ENCODE results near the gene APOC3.
"Not testable (repeated sequence)": the region's sequence is repeated elsewhere in the genome, so short reads cannot be mapped to it uniquely, and the experiment has no call there.

Gene APOC3

DNA sequence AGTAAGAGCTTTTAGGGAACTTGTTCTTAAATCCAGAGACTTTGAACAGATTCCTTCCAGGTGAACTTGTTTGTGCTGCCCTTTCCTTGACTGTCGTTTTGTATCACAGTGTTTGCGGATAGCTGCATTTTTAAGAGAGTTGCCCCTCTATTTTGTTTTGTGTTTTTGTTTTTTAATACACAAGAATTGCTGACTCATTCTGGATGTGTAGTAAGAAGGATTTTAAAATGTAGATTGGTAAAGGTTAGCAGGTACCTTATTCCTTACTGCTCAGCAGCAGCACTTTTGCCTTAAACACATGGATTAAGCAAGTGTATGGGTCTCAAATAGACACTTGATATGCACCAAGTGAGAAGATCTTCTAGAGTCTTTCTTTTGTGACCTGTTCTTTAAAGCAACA, 29.1 kb upstream of the APOC3 start:
- H2AFZ ChIP-seq: no peak overlapping the region

DNA sequence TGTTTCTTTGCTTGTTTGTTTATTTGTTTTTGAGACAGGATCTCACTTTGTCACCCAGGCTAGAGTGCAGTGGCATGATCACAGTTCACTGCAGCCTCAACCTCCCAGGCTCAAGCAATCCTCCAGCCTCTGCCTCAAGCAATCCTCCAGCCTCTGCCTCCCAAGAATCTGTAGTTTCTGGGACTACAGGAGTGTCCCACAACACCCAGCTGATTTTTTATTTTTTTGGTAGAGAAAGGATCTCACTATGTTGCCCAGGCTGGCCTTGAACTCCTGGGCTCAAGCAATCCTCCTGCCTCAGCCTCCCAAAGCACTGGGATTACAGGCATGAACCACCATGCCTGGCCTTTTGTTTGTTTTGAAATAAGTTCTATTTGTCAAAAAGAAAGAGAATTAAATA, 28.0 kb upstream of the APOC3 start:
- not testable (repeated sequence) for H3K36me3 ChIP-seq (ENCODE audit: control insufficient read depth, insufficient read depth, low read length); H3K9ac ChIP-seq; H3K27me3 ChIP-seq (ENCODE audit: control insufficient read depth, insufficient read depth, low read length); H3K4me1 ChIP-seq; H3K79me2 ChIP-seq; H3K4me3 ChIP-seq (ENCODE audit: low read depth, low read length); H2AFZ ChIP-seq; H3K9me3 ChIP-seq (ENCODE audit: control insufficient read depth, low read length); H3K27ac ChIP-seq; H3K4me2 ChIP-seq (ENCODE audit: low read length)

More for the DNA sequence above, 29.1 kb upstream of the APOC3 start:
- Histone ChIP-seq H3K9ac (no peak overlapping the region), H3K9me3 (ENCODE audit: control insufficient read depth, low read length) (no peaks in the 10 kb centered on the region), H3K4me1 (no peaks in the 10 kb centered on the region), H3K27me3 (ENCODE audit: control insufficient read depth, insufficient read depth, low read length) (no peaks in the 10 kb centered on the region), H3K36me3 (ENCODE audit: control insufficient read depth, insufficient read depth, low read length) (no peaks in the 10 kb centered on the region), H3K4me2 (ENCODE audit: low read length) (no peak overlapping the region), H3K27ac (no peak overlapping the region), H3K79me2 (no peaks in the 10 kb centered on the region), H3K4me3 (ENCODE audit: low read depth, low read length) (no peak overlapping the region)
- TF ChIP-seq, protein P1, sequence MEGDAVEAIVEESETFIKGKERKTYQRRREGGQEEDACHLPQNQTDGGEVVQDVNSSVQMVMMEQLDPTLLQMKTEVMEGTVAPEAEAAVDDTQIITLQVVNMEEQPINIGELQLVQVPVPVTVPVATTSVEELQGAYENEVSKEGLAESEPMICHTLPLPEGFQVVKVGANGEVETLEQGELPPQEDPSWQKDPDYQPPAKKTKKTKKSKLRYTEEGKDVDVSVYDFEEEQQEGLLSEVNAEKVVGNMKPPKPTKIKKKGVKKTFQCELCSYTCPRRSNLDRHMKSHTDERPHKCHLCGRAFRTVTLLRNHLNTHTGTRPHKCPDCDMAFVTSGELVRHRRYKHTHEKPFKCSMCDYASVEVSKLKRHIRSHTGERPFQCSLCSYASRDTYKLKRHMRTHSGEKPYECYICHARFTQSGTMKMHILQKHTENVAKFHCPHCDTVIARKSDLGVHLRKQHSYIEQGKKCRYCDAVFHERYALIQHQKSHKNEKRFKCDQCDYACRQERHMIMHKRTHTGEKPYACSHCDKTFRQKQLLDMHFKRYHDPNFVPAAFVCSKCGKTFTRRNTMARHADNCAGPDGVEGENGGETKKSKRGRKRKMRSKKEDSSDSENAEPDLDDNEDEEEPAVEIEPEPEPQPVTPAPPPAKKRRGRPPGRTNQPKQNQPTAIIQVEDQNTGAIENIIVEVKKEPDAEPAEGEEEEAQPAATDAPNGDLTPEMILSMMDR (IDR thresholded peaks at IDR 0.05): no peak

DNA sequence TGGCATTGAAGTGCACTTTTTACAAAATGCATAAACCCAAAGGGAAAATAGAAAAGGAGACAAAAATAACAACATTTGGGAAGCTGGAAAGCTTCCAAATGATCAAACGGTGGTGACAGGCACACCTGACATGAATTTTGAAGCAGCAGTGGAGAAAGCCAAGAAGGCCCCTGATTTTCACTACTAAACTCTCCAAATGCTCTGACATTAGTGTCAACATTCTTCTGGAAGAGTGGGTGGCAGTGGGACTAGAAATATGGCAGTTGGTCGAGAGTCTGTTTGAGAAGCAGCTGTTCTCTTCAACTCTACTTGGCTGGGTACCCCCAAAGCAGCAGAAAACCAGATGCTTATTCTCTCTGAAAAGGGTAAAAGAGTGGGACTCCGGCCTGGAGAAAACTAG, 25.7 kb upstream of the APOC3 start:
- H3K4me3 ChIP-seq (ENCODE audit: low read depth, low read length): no peak overlapping the region
- H3K27me3 ChIP-seq (ENCODE audit: control insufficient read depth, insufficient read depth, low read length): no peaks in the 10 kb centered on the region
- H2AFZ ChIP-seq: no peak overlapping the region
- H3K4me1 ChIP-seq: no peaks in the 10 kb centered on the region
- no peak overlapping the region for H3K9ac ChIP-seq
- no peak overlapping the region for H3K27ac ChIP-seq
- no peaks in the 10 kb centered on the region for H3K79me2 ChIP-seq
- H3K9me3 ChIP-seq (ENCODE audit: control insufficient read depth, low read length): no peaks in the 10 kb centered on the region
- TF ChIP-seq, protein P1 (IDR thresholded peaks at IDR 0.05): no peak
- no peaks in the 10 kb centered on the region for H3K36me3 ChIP-seq (ENCODE audit: control insufficient read depth, insufficient read depth, low read length)
- H3K4me2 ChIP-seq (ENCODE audit: low read length): no peak overlapping the region

DNA sequence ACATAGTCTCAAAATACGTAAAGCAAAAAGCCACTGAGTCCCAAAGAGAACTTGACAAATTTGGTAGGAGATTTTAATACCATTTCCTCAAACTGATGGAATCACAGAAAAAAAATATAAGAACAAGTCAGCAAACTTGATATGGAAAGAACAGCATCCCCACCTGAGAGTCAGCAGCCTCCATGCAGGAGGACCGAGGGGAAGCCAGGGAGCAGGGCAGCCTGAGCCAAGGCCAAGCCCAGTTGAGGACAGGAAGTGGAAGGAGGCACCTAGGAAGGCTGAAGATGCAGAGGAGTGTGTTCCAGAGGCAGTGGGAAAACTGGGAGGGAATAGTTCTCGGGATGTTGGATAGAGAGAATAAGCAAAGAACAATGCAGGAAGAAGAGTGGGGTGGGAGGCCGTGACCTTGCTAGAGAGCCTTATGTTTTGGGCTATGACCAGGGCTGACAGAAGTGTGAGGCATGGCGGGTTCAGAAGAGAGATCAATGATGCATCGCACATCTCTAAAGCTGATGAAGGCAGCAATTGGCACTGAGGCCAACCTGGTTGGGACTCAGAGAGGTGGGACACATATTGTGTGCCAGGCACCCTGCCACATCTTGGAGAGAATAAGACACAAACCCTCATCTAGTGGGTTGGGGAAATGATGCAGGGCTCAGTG, 22.0 kb upstream of the APOC3 start:
- no peaks in the 10 kb centered on the region for H3K79me2 ChIP-seq
- TF ChIP-seq, protein P1 (IDR thresholded peaks at IDR 0.05): no peak
- H3K9ac ChIP-seq: no peak overlapping the region
- no peak overlapping the region for H3K4me3 ChIP-seq (ENCODE audit: low read depth, low read length)
- no peak overlapping the region for H2AFZ ChIP-seq
- no peaks in the 10 kb centered on the region for H3K27me3 ChIP-seq (ENCODE audit: control insufficient read depth, insufficient read depth, low read length)
- H3K27ac ChIP-seq: no peak overlapping the region
- no peaks in the 10 kb centered on the region for H3K4me1 ChIP-seq
- H3K4me2 ChIP-seq (ENCODE audit: low read length): no peak overlapping the region
- no peaks in the 10 kb centered on the region for H3K36me3 ChIP-seq (ENCODE audit: control insufficient read depth, insufficient read depth, low read length)
- H3K9me3 ChIP-seq (ENCODE audit: control insufficient read depth, low read length): no peaks in the 10 kb centered on the region

DNA sequence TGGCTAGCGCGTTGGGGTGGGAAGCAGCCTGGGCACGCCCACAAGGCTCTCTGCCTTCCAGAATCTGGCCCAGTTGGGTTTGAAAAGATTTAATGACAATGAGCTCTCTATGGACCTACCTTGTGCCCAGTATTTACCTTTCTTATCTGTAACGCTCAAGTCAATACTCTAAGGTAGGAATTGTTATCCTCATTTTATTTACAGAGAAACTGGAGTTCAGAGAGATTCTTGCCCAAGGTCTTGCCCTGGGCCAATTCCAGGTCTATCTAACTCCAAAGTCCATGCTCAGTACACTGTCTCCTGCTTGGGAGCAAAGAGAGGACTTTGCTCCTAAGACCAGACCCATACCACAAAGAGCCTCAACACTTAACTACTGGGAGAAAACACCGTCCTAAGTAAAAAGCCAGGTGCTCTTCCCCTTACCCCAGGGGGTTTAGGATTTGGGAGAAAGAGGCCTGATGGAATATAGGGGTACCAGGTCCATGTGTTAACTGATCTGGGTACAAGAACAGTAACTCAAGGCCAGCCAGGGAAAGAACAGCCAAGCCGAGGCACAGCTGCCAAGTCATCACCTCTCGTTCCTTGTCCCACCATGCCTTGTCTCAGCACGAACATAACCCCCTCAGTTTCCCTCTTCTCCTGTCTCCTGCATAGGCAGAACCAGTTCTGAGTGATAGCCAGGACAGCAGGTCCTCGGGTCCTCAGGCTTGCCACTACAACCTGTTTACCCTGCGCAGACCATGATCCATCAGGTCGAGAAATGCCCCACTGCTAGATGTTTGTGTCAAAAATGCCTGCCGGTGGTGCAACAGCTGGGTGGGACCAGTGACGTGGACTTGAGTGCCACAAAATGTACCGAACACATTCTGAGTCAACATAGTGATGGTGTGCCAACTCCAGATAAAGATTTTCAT, 21.2 kb upstream of the APOC3 start:
- Histone ChIP-seq H3K36me3 (ENCODE audit: control insufficient read depth, insufficient read depth, low read length) (no peaks in the 10 kb centered on the region), H3K9ac (no peak overlapping the region), H3K9me3 (ENCODE audit: control insufficient read depth, low read length) (no peaks in the 10 kb centered on the region), H3K27ac (no peak overlapping the region), H3K4me3 (ENCODE audit: low read depth, low read length) (no peak overlapping the region), H3K27me3 (ENCODE audit: control insufficient read depth, insufficient read depth, low read length) (no peaks in the 10 kb centered on the region), H3K4me1 (no peaks in the 10 kb centered on the region), H3K79me2 (no peaks in the 10 kb centered on the region), H2AFZ (no peak overlapping the region), H3K4me2 (ENCODE audit: low read length) (no peak overlapping the region)
- TF ChIP-seq, protein P1 (IDR thresholded peaks at IDR 0.05): no peak
